SIG-M5 treated with dmso at 0.1 percent for 504 hours (cell line): ENCODE results near the gene MRPL55.
A peak's percentile ranks its signal among the peaks of the same experiment; 100 is the strongest.

Experiments used
- DNase-seq: peaks from one replicate; lab custom pipeline; 2025; ENCODE audit not compliant: unreplicated experiment; lab: John Stamatoyannopoulos, UW

Gene MRPL55

DNA sequence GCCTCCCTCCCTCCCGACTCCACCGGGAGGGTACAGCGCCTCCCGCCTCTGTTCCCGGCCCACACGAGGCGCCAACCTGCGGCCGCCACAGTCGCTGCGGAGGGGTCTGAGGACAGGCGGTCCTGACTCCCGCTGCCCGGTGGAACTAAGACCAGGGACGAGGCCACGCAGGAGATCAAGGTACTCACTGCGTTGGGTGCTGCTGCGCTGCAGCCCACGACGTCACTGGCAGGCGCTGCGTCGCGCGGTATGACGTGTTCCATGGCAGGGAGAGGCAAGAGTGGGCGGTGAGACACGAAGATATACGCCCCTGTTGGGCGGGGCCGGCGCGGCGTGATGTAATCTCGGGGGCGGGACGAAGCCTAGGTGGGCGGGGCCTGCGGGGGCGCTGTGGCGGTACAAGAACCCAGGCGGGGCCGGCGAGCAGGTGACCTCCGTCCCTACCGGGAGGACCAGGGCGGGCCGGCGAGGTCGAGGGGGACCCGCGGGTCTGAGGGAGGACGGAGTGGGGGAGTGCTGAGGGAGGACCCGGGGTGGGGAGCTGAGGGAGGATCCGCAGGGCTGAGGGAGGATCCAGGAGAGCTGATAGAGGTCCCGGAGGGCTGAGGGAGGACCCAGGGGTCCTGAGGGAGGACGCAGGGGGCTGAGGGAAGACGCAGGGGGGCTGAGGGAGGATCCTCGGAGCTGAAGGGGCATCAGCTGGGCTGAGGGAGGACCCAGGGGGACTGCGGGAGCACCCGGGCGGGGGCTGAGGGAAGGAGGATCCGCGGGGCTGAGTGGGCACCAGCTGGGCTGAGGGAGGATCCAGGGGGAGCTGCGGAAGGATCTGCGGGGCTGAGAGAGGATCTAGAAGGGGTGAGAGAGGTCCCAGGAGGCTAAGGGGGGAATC lies at the start of gene MRPL55:
TSS of gene MRPL55 (minus strand) at position 227 of the 889 bp plus-strand sequence. CDS start 1,039 bp downstream, outside the sequence.
- peak; percentile 95 for DNase-seq

DNA sequence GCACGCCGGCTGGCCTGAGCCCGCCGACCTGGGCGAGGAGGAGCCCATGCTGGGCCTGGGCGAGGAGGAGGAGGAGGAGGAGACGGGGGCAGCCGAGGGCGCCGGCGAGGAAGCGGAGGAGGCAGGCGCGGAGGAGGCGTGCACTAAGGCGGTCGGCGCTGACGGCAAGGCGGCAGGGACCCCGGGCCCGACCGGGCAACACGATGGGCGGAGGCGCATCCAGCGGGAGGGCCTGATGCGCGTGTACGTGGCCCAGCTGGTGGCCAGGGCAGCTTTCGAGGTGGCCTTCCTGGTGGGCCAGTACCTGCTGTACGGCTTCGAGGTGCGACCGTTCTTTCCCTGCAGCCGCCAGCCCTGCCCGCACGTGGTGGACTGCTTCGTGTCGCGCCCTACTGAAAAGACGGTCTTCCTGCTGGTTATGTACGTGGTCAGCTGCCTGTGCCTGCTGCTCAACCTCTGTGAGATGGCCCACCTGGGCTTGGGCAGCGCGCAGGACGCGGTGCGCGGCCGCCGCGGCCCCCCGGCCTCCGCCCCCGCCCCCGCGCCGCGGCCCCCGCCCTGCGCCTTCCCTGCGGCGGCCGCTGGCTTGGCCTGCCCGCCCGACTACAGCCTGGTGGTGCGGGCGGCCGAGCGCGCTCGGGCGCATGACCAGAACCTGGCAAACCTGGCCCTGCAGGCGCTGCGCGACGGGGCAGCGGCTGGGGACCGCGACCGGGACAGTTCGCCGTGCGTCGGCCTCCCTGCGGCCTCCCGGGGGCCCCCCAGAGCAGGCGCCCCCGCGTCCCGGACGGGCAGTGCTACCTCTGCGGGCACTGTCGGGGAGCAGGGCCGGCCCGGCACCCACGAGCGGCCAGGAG lies 49.3 kb upstream of the MRPL55 start:
- DNase-seq: no peak

DNA sequence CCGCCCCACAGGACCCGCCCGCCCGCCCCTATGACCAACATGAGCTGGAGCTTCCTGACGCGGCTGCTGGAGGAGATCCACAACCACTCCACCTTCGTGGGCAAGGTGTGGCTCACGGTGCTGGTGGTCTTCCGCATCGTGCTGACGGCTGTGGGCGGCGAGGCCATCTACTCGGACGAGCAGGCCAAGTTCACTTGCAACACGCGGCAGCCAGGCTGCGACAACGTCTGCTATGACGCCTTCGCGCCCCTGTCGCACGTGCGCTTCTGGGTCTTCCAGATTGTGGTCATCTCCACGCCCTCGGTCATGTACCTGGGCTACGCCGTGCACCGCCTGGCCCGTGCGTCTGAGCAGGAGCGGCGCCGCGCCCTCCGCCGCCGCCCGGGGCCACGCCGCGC lies 48.6 kb upstream of the MRPL55 start:
- DNase-seq: no peak

DNA sequence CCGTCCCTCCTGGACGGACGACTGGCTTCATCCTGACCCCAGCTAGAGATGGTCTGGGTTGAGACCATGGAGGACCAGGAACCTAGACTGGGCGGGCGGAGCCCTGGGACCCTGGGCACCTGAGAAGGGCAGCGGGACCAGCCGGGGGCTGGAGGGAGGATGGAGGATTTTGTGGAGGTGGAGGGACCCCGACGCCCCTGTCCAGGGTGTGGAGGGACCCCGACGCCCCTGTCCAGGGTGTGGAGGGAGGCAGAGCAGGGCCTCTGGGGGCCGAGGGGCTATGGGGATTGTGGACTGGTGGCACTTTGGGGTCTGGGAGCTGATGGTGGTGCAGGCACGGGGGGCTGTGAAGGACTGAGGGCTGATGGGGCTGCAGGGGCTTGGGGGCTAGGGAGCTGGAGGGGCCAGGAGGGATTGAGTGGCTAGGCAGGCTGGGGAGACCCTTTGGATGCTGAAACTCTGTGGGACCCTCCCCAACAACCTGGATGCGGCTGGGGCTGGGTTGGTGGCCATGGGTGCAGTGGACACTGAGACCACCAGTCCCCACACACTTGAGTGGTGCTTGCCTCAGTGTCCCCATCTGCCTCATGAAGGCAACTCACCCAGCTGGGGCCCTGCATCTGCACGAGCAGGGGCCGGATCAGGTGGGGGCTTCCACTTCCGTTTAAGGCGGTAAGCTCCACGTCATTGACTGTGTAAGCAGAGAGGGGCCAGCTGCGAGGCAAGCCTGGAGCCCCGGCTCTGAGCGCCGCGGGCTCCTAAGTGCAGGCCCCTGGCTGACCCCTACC lies 48.0 kb upstream of the MRPL55 start:
- no peak for DNase-seq

DNA sequence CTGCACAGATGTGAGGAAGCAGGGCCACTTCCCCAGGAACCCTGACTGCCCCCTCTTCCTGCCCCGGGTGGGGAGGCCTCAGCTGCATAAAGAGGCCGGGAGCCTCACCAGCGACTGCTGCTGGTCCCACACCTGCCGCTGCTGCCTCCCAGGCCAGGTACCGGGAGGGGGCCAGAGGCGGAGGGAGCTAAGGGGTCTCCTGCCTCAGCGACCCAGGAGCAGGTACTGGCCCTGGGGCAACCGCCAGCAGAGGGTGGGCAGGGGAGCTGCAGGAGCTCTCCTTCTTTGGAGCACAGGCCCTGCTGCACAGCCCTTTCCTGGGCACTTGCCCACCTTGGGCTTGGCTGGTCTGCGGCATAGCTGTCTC lies 47.4 kb upstream of the MRPL55 start:
- DNase-seq: no peak

DNA sequence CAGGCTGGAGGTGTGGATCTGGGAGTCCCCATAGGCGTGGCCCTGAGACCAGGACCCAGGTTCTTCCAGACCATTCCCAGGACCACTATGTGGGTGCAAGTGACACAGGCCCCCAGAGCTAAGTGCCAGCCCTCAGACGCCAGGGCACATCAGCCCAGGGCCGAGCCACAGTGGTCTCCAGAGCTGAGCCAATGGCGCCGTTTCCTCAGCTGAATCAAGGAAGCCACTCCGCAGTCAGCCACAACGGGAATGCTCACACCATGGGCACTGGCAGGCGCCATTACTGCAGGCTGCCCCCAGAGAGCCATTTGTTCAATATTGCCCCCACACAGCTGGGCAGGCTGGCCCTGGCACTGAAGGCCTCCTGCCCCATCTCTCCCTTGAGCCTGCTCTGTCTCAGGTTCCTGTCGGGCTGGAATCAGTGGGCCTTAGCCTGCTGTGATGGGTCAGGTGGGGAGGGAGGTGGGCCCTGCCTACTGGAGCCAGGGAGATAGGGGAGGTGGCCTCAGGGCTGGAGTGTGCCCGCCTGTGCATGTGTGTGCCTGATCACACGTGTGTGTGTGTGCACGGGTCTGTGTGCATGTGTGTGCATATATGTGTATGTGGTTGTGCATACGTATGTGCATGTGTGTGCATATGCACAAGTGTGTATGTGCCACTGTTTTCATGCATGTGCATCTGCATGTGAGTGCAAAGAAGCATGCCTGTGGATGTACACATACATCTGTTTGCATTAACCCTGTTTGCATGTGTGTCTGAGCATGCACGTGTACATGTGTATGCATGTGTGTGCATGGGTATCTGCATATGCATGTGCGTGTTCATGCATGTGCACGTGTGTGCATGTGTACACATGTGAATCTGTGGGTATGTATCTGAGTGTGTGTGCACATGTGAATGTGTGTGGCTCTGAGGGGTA lies 46.8 kb upstream of the MRPL55 start:
- DNase-seq: no peak

DNA sequence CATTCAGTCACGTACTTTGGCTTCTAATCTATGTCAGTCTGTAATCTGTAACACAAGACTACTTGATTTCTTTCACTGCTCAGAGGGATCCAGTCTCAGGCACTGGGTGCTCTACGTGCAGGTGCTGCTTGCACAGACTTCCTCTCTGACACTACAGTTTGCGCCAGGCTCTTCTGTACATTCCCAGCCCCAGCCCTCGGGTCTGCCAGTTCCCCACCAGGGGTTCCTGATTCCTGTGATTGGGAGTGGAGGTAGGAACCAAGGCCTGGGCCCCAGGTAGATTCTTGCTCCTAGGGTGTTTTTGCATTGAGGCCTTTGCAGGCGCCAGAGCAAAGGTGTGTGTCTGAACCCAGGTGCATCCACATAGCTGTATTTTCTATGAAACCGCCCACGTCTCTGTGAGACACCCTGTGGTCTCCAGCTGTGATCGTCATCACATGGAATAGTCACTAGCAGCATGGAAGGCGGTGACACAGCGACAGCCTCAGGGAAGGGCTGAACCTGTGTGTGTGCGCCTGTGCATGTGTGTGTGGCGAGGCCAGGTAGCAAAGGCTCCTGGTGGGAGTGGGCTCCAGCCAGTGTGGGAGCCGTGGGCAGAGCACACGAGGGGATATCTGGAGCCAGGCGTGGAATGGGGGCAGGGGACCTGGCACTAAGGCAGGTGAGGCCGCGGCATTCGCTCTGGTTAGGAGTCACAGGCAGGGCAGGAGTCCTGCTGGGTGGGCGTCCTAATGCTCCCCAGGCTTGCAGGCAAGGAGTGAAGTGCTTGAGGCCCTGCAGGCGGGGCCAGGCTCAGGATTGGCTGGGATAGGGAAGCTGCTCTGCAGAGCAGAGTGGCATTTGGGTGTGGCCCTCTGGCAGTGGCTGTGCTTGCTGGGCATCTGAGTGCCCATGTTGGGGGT lies 45.8 kb upstream of the MRPL55 start:
- DNase-seq: no peak

DNA sequence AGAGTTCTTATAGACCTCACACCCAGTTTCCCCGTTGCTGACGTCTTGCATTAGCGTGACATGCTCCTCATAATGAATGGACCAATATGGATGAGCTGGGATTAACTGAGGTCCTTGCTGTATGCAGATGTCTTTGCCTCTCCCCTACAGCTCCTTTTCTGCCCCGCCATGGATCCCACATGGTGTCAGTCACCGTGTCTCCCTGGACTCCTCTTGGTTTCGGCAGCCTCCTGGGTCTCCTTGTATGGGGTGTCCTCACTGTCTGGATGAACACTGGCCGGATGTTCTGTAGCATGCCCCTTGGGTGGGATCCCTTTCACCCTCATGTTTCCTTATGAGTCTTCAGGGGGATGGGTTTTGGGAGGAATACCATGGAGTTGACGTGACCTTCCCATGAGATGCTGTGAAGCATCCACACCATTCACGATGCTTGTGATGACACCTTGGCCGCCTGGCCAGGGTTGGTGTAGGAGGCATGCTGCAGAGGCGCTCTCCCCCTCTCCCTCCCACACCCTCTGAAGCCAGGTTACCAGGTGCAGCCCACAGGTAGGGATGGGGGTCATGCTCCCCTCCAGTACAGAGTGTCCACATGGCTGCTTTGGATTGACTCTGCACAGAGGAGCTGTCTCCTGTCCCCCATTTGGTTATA lies 45.0 kb upstream of the MRPL55 start:
- DNase-seq: no peak

DNA sequence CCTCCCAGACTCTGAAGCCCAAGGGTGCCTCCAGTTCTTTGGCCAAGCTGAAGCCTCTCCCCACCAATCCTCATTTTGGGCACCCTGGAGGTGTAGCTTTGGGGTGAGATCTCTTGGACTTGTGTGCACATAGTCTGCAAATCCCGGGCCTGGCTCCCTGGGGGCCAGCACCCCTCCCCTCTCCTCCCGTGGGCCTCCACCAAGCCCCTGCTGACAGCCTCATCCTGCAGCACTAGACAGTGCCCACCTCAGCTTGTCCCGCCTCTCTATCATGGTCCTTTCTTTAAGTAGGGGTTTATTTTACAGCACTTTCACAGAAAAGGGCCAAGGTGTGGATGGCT lies 43.8 kb upstream of the MRPL55 start:
- no peak for DNase-seq

DNA sequence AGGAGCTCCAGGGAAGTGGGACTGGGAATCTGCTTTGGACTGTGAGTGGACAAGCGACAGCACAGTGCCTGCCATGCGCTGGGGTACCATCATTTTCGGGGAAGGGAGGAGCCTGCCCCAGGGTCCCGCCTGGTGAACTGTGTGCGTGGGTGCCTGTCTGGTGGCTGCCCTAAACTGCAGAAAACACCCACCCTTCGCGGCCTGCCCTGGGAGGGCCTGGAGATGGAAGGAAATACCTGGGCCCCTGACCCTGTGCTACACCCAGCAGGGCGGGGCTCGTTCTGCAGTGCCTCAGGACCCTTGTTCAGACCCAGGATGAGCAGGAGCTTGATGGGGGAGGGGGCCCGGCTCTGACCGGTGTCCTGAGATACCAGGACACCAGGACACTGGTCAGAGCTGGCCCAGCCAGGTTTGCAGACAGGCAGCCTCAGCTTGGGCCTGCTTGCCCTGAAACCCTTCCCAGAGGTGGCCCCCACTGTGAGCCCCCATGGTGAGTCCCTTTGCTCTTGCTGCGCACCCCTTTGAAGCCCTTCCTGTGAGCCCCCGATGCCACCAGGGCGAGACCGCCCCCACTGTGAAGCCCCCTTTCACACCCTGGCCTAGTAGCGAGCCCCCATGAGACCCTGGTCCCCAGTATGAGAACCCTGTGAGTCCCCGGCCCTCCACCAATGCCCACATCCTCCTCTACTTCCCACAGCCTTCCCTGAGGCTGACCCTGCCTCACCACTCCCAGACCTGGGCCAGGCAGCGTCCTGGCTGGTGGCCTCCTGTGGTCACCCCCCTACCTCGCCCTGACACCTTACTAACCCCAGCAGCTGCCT lies 43.2 kb upstream of the MRPL55 start:
- no peak for DNase-seq

DNA sequence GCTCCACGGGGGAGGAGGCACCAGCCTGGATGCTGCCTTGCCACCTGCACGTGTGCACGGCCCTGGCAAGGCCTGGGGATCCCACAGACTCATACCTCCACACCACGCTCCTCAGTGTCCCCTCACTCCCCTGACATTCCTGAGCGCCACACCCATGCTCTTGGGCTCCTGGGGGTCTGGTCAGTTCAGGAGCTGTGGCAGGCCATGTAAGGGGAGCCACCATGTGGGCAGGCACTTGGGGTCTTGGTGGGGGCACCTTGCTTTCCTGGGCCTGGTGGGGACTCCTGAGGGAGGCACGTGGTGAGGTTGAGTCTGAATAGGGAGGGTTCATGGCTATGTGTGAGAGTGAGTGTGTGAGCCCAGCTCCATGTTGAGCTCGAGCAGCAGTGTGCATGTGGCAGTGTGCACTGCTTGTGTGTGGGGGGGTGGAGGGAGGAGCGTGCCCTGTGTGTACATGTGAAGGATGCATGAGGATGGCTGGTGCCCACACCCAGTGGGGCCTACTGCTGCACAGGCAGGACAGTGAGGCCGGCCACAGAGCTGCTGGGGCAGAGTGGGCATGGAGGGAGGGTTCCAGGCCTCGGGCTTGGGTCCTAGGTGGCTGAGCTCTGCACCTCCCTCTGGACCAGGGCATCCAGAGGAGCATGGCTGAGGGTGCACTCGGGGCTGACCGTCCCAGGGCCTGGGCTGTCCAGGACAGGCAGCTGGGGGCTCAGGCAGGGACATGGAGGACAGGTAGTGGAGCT lies 42.3 kb upstream of the MRPL55 start:
- DNase-seq: no peak

DNA sequence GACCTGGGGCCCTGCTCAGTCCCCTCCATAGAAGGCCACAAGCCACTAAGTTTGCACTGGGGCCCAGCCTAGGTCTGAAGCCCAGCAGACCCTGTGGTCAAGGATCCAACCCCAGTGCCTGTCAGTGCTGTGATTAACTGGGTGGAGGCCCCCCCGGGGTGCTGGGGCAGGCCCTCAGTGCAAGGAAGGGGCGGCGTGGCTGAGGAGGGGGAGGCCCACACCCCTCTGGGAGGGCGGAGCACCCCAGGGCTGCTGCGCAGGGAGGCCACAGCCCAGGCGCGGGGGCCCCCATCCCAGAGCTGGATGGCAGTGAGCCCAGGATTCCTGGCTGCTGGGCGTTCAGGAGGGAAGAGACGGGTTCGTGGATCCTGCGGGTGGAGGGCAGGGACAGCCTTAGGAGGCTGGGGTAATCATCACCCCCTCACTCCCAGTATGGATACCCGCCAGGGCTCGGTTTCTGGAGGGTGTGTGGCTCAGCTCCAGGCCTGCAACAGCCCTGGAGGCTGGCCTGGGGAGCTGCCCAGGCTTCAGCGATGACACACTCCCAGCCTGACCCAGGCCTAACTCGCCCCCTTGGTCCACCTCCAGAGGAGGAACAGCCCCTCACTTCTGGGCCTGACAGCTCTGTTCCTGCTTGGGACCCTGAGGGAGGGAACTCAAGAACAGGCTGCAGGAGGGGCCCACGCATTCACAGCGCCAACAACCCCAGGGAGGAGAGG lies 41.5 kb upstream of the MRPL55 start:
- DNase-seq: no peak

DNA sequence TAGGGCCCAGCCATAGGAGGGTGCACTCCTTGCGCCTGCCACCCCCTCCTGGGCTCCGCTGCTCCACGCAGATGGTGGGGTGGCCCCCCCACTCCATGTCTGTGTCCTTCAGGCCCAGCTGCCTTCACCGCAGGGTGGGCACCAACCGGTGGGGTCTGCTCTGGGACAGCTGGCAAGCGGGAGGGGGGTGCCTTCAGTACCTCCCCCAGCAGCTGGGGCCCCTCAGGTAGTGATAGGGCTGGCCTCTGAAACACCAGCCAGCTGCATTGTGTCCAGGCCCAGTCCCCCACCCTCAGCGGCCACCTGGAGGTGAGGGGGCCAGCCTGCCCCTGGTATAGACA lies 41.0 kb upstream of the MRPL55 start:
- DNase-seq: no peak

DNA sequence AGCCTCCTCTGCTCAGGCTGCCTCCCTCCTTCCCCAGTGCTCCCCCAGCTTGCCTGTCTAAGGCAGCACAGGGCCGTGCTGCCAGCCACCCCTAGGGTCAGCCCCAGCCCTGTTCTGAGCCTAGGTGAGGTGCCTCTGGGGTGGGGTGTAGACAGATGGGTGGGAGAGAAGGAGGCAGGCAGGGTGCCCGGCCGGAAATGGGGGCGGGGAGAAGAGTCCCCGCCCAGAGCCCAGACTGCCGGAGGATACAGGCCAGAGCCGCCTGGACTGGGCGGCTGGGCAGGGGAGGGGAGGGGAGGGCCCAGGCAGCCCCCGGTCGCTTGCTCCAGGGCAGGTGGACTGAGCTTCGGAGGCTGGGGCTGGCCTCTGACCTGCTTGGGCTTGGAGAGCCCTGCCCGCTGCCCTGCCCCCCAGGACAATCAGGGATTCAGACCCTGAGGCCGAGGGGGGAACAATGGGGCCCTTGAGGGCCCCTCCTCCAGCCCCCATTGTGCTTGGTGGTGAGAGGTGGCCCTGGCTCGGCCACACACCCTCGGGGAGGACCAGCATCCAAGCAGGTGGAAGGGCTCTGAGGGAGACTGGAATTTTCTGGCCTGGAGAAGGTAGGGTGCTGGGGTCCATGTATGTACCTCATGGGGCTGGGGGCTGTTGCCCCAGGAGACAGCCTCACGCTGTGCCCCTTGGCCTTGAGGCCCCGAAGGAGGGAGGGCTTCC lies 40.5 kb upstream of the MRPL55 start, which contains the start of gene GJC2:
TSS of gene GJC2 (plus strand) at position 525 of the 714 bp plus-strand sequence. CDS start 7,829 bp downstream, outside the sequence.
- no peak for DNase-seq

DNA sequence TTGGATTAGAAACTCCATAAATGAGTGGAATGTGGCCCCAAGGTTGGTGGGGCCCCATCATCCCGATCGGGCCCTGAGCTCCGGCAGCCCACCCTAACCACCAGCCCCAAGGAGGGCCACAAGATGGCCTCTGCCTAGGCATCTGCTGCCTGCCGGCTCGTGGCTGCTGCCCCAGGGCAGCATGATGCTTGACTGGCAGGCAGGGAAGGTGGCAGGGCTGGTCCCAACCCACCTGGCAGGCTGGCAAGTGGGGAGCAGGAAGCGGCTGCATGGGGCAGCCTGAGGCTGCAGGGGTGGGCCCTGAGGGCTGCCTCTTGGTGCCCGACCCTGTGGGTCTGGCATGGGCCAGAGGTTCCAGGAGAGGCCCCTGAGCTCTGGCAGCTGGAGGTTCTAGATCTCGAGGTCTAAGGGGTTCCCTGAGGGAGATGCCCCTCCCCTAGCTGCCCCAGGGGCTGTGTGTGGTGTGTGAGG lies 39.9 kb upstream of the MRPL55 start:
- no peak for DNase-seq
